ENCODE results near the gene CACNA1S. TPM values are rescaled to one million over a fixed set of nuclear protein-coding genes. Genes with fewer than 3 reads are reported as not detected.

Gene CACNA1S
- total RNA-seq, 2 experiments from 2014 or later: not detected

- no peak overlapping the region for H2AFZ ChIP-seq (ENCODE audit: low read length)
- TF ChIP-seq CTCF (conservative IDR thresholded peaks at IDR 0.05; ENCODE audit: low read length) (no peak), EZH2phosphoT487 (IDR thresholded peaks at IDR 0.05; ENCODE audit: borderline replicate concordance, low read depth, low read length) (no peak)
- H3K4me2 ChIP-seq (ENCODE audit: low read length): peak overlapping the region; percentile 65
- H3K9me2 ChIP-seq (ENCODE audit: insufficient read depth, low read length): no peaks in the 10 kb centered on the region
- BruUV-seq (replicated peaks): no TSS peak
- H3K9me3 ChIP-seq (ENCODE audit: low read length): no peaks in the 10 kb centered on the region
- H3K27ac ChIP-seq (ENCODE audit: low read depth, low read length, poor library complexity, severe bottlenecking): no peak overlapping the region
- no peak overlapping the region for H3K4me3 ChIP-seq (ENCODE audit: low read depth, low read length, poor library complexity, severe bottlenecking)
- ChIA-PET POLR2A (interaction anchor here (1.0 to 1.3 kb wide), 3 partner anchors 9 to 66 kb away, joined by 3 to 4 read pairs (median 4); no protein-coding TSS in a partner anchor), CTCF (ENCODE audit: unreplicated experiment) (interaction anchor here (1.8 kb wide), 1 partner anchor 12 kb away, joined by 12 read pairs; no protein-coding TSS in a partner anchor)
- intact Hi-C loops (cut with micrococcal nuclease; ENCODE audit: unreplicated experiment): loop anchor here (10.0 kb wide), 1 partner anchor 402 kb away; the partner anchor contains the start of gene KIF14
- no peaks in the 10 kb centered on the region for H3K36me3 ChIP-seq (ENCODE audit: insufficient read depth, low read length)
- peaks cover 51% of the 10 kb centered on the region for H3K4me1 ChIP-seq (ENCODE audit: insufficient read depth, low read length, poor library complexity, severe bottlenecking)
- H3K79me2 ChIP-seq (ENCODE audit: insufficient read depth, low read depth, low read length): peaks cover 11% of the 10 kb centered on the region; the same call in 1 of the 2 replicates
- no peaks in the 10 kb centered on the region for H4K20me1 ChIP-seq (ENCODE audit: insufficient read depth, low read length)
- peak; percentile 31 for DNase-seq (ENCODE audit: low spot score)
Observed at GRCh38 chr1:201026836-201027235, 85.4 kb downstream of the CACNA1S start.

DNA sequence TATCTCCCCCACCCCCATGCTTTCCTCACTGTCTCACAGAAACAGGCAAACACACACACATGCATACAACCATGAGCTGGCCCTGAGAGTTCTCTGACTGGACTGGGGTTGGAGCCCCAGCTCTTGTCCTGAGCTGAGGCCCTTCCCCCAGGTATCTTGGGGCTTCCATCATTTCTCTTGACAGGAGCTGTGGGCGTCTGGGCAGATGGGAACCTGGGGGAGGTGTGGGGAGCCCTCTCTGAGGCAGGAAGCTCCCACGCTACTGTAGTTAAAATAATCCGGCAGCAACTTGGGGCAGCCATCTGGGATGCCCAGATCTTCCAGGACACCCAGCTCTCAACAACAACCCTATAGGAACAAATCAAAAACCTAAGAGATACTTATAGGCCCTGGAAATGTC, 86.0 kb downstream of the CACNA1S start:
- intact Hi-C loops (cut with micrococcal nuclease; ENCODE audit: unreplicated experiment): loop anchor here (10.0 kb wide), 1 partner anchor 401 kb away; the partner anchor contains the start of gene KIF14
- no peak for TF ChIP-seq CTCF (conservative IDR thresholded peaks at IDR 0.05; ENCODE audit: low read length)
- no peak for TF ChIP-seq EZH2phosphoT487 (IDR thresholded peaks at IDR 0.05; ENCODE audit: borderline replicate concordance, low read depth, low read length)
- Histone ChIP-seq H3K9me3 (ENCODE audit: low read length) (no peaks in the 10 kb centered on the region), H3K27ac (ENCODE audit: low read depth, low read length, poor library complexity, severe bottlenecking) (no peak overlapping the region), H3K4me1 (ENCODE audit: insufficient read depth, low read length, poor library complexity, severe bottlenecking) (peaks cover 57% of the 10 kb centered on the region), H3K9me2 (ENCODE audit: insufficient read depth, low read length) (no peaks in the 10 kb centered on the region), H3K4me2 (ENCODE audit: low read length) (peak overlapping the region; percentile 65), H3K36me3 (ENCODE audit: insufficient read depth, low read length) (no peaks in the 10 kb centered on the region), H3K4me3 (ENCODE audit: low read depth, low read length, poor library complexity, severe bottlenecking) (no peak overlapping the region), H4K20me1 (ENCODE audit: insufficient read depth, low read length) (no peaks in the 10 kb centered on the region), H3K79me2 (ENCODE audit: insufficient read depth, low read depth, low read length) (peaks cover 17% of the 10 kb centered on the region; the same call in 1 of the 2 replicates), H2AFZ (ENCODE audit: low read length) (no peak overlapping the region)
- ChIA-PET CTCF (ENCODE audit: unreplicated experiment) (interaction anchor here (1.8 to 1.9 kb wide), 3 partner anchors 11 to 53 kb away, joined by 8 to 12 read pairs (median 9); no protein-coding TSS in a partner anchor), POLR2A (interaction anchor here (1.0 to 1.3 kb wide), 5 partner anchors 9 to 96 kb away, joined by 3 to 4 read pairs (median 3); no protein-coding TSS in a partner anchor)
- no TSS peak for BruUV-seq (replicated peaks)
- DNase-seq (ENCODE audit: low spot score): no peak

DNA sequence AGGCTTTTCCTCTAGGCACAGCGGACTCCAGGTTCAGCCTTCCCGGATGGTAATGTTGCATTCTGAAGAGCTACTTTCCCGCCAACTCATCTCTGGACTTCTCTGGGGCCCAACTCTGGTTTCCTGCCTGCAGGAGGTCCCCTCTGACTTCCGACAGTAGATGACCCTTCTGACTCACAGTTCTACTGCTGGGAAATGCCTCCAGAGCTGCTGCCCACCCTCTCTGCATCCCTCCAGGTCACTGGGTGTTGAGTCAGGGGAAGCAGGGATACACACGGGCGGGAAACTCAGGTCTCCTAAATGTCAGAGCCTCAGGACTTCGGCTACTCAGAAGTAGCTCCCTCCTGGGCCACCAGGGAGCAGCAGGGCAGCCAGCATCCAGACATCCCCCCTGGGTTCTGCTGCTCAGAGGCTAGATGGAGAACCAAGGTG, 86.6 kb downstream of the CACNA1S start:
- H3K4me1 ChIP-seq (ENCODE audit: insufficient read depth, low read length, poor library complexity, severe bottlenecking): peaks cover 63% of the 10 kb centered on the region
- no peak overlapping the region for H2AFZ ChIP-seq (ENCODE audit: low read length)
- no peak overlapping the region for H3K4me3 ChIP-seq (ENCODE audit: low read depth, low read length, poor library complexity, severe bottlenecking)
- no peaks in the 10 kb centered on the region for H4K20me1 ChIP-seq (ENCODE audit: insufficient read depth, low read length)
- no peak for TF ChIP-seq EZH2phosphoT487 (IDR thresholded peaks at IDR 0.05; ENCODE audit: borderline replicate concordance, low read depth, low read length)
- TF ChIP-seq CTCF (conservative IDR thresholded peaks at IDR 0.05; ENCODE audit: low read length): peak; percentile 68
- ChIA-PET CTCF (ENCODE audit: unreplicated experiment) (interaction anchor here (1.0 to 1.9 kb wide), 4 partner anchors 10 to 52 kb away, joined by 5 to 12 read pairs (median 8); no protein-coding TSS in a partner anchor), POLR2A (interaction anchor here (1.0 to 2.4 kb wide), 5 partner anchors 10 to 96 kb away, joined by 3 to 8 read pairs (median 3); no protein-coding TSS in a partner anchor)
- peak; percentile 43 for DNase-seq (ENCODE audit: low spot score)
- no peaks in the 10 kb centered on the region for H3K36me3 ChIP-seq (ENCODE audit: insufficient read depth, low read length)
- no TSS peak for BruUV-seq (replicated peaks)
- H3K9me2 ChIP-seq (ENCODE audit: insufficient read depth, low read length): no peaks in the 10 kb centered on the region
- peaks cover 23% of the 10 kb centered on the region; the same call in 1 of the 2 replicates for H3K79me2 ChIP-seq (ENCODE audit: insufficient read depth, low read depth, low read length)
- H3K9me3 ChIP-seq (ENCODE audit: low read length): no peaks in the 10 kb centered on the region
- intact Hi-C loops (cut with micrococcal nuclease; ENCODE audit: unreplicated experiment): loop anchor here (10.0 kb wide), 1 partner anchor 401 kb away; the partner anchor contains the start of gene KIF14
- no peak overlapping the region for H3K27ac ChIP-seq (ENCODE audit: low read depth, low read length, poor library complexity, severe bottlenecking)
- H3K4me2 ChIP-seq (ENCODE audit: low read length): peak overlapping the region; percentile 65
